Medulla oblongata (tissue), 1 donor: ENCODE results near the gene ING1.

ENCODE experiments used
- DNase-seq: peaks from one replicate; pipeline ENCODE4 v3.0.0-alpha.2; 2015; ENCODE audit errors: extremely low spot score

The ING1 gene

GRCh38 chr13:110771194-110771593 lies 57.7 kb downstream of the ING1 start:
- DNase-seq: no peak

DNA sequence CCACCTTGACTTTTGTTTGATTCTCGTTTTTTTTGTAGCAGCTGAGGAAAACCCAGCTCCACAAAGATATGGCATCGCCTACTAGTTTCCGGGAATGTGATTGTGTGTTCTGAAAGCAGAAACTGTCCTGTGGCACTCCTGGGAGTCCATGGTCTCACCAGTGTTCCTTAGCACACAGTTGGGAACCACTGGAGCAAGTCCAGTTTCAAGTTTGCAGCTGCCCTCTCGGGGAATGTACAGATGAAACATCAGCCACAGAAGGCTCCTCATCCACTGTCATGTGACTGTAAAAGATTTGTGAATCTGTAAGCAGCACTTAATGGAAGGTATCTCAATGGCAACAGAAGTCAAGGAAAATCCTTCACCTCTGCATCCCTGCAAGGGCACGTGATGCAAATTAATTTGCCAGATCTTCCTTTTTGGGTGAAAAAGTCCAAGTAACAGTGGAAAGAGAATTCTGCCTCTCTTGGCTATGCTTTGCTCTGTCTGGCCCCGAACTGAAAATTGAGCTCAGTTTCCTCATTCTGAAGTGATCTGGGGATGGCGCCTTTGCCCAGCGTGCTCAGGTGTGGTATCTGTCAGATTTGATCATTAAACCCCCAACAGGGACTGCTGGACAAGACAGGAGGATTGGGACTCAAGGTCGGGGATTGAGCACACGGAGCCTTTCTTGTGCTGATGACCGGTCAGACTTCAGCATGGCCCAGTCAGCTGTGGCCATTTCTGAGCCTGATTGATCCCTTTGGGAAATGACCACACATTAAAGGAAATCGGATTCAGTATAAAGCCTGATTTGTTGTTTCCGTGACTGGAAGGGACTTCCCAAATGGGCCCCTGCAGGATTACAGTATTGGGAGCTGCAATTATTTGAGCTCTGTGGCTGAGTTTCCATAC lies 58.8 kb downstream of the ING1 start:
- no peak for DNase-seq
